ENCODE data around the gene CEACAM21. TPM values are rescaled to one million over a fixed set of nuclear protein-coding genes. Genes with fewer than 3 reads are reported as not detected.

The CEACAM21 gene
- total RNA-seq, 1 experiment from 2014 or later = 0.25 TPM

GRCh38 chr19:41555748-41556147 is 20.2 kb upstream of the CEACAM21 start:
- H3K9ac ChIP-seq (ENCODE audit: low read length) = no peak overlapping the region
- H3K4me1 ChIP-seq (ENCODE audit: control insufficient read depth in 1 of 2, insufficient read depth in 2 of 2, low read length in 2 of 2) = no peaks in the 10 kb centered on the region
- ChIA-PET RAD21 (ENCODE audit: low non-redundant PET in 1 of 2, low total read pairs in 2 of 2, uncharacterized antibody in 2 of 2, unreplicated experiment in 2 of 2) (no interaction called here), CTCF (interaction anchor here (1.8 kb wide), 1 partner anchor 15 kb away, joined by 9 read pairs; no protein-coding TSS in a partner anchor), POLR2A (no interaction called here)
- peaks cover 81% of the 10 kb centered on the region for H3K27me3 ChIP-seq (ENCODE audit: insufficient read depth, low read length)
- no TSS peak for BruUV-seq (replicated peaks)
- ATAC-seq (no peak), DNase-seq (ENCODE audit: low read depth, low spot score) (no peak)
- intact Hi-C loops (cut with micrococcal nuclease) = no loop called here
- H3K9me3 ChIP-seq (ENCODE audit: control insufficient read depth in 1 of 2, insufficient read depth in 1 of 2, low read depth in 1 of 2, low read length in 2 of 2) = no peaks in the 10 kb centered on the region
- no peak overlapping the region for H3K4me3 ChIP-seq (replicated peaks in 1 of 2; ENCODE audit: low read depth in 1 of 2, low read length in 2 of 2)
- H3K36me3 ChIP-seq (ENCODE audit: control insufficient read depth in 1 of 2, insufficient read depth in 2 of 2, low read length in 2 of 2) = no peaks in the 10 kb centered on the region
- no peaks in the 10 kb centered on the region for H3K9me2 ChIP-seq (ENCODE audit: insufficient read depth)
- no peak overlapping the region for H3K4me2 ChIP-seq (ENCODE audit: low read length)
- TF ChIP-seq ZBTB33 (IDR thresholded peaks at IDR 0.05; ENCODE audit: extremely low read depth, insufficient replicate concordance, low read length) (no peak), ZNF274 (IDR thresholded peaks at IDR 0.05; ENCODE audit: low read depth, low read length) (no peak)
- no peaks in the 10 kb centered on the region for H3K79me2 ChIP-seq (ENCODE audit: insufficient read depth, low read length)
- H4K20me1 ChIP-seq (ENCODE audit: insufficient read depth) = no peaks in the 10 kb centered on the region
- H3K27ac ChIP-seq (ENCODE audit: low read depth, low read length) = no peak overlapping the region
- H2AFZ ChIP-seq (ENCODE audit: low read depth, low read length, poor library complexity, severe bottlenecking) = no peak overlapping the region

GRCh38 chr19:41563854-41564514 is 12.0 kb upstream of the CEACAM21 start:
- Histone ChIP-seq H3K4me1 (ENCODE audit: control insufficient read depth in 1 of 2, insufficient read depth in 2 of 2, low read length in 2 of 2) (peaks cover 2 to 7% of the 10 kb centered on the region in 2 experiments; a peak in 1 of 4 replicates), H3K27me3 (ENCODE audit: insufficient read depth, low read length) (peaks cover 44% of the 10 kb centered on the region), H2AFZ (ENCODE audit: low read depth, low read length, poor library complexity, severe bottlenecking) (peak overlapping the region; percentile 70), H3K9me3 (ENCODE audit: control insufficient read depth in 1 of 2, insufficient read depth in 1 of 2, low read depth in 1 of 2, low read length in 2 of 2) (no peaks in the 10 kb centered on the region), H3K4me3 (replicated peaks in 1 of 2; ENCODE audit: low read depth in 1 of 2, low read length in 2 of 2) (no peak overlapping the region), H3K9me2 (ENCODE audit: insufficient read depth) (no peaks in the 10 kb centered on the region), H3K9ac (ENCODE audit: low read length) (no peak overlapping the region), H3K36me3 (ENCODE audit: control insufficient read depth in 1 of 2, insufficient read depth in 2 of 2, low read length in 2 of 2) (no peaks in the 10 kb centered on the region), H3K27ac (ENCODE audit: low read depth, low read length) (no peak overlapping the region), H3K4me2 (ENCODE audit: low read length) (peak overlapping the region; percentile 50), H3K79me2 (ENCODE audit: insufficient read depth, low read length) (no peaks in the 10 kb centered on the region), H4K20me1 (ENCODE audit: insufficient read depth) (no peaks in the 10 kb centered on the region)
- no peak; the same call in 1 of the 2 replicates for ATAC-seq
- DNase-seq (ENCODE audit: low read depth, low spot score) = no peak
- CTCF ChIA-PET = interaction anchor here (0.6 to 4.8 kb wide), 16 partner anchors 8 to 371 kb away, joined by 3 to 61 read pairs (median 6); partner anchors contain the start of genes B9D2, CYP2S1, DMAC2 and ERICH4
- BruUV-seq (replicated peaks) = no TSS peak
- intact Hi-C loops (cut with micrococcal nuclease) = loop anchor here (1.0 to 5.0 kb wide), 2 partner anchors 115 to 302 kb away; partner anchors contain the start of gene HNRNPUL1
- POLR2A ChIA-PET = interaction anchor here (0.9 to 1.2 kb wide), 3 partner anchors 9 to 901 kb away, joined by 3 to 5 read pairs (median 3); partner anchors contain the start of gene DMAC2
- RAD21 ChIA-PET (ENCODE audit: low non-redundant PET in 1 of 2, low total read pairs in 2 of 2, uncharacterized antibody in 2 of 2, unreplicated experiment in 2 of 2) = interaction anchor here (1.0 to 1.2 kb wide), 2 partner anchors 115 kb away, joined by 3 to 8 read pairs; no protein-coding TSS in a partner anchor
- no peak for TF ChIP-seq MAX (IDR thresholded peaks at IDR 0.05)
- no peak for TF ChIP-seq JUND (IDR thresholded peaks at IDR 0.05)
- TF ChIP-seq CBX3 (IDR thresholded peaks at IDR 0.05; ENCODE audit: low read depth) = no peak
- no peak for TF ChIP-seq SP1 (IDR thresholded peaks at IDR 0.05; ENCODE audit: low read depth)
- TF ChIP-seq CTCF (IDR thresholded peaks at IDR 0.05 in 2 of 3, conservative IDR thresholded peaks at IDR 0.05 in 1 of 3; ENCODE audit: borderline replicate concordance in 1 of 3, insufficient read depth in 1 of 3, low read depth in 2 of 3, low read length in 2 of 3) = no peak
- no peak for TF ChIP-seq ZFX (IDR thresholded peaks at IDR 0.05)
- TF ChIP-seq SIN3A (IDR thresholded peaks at IDR 0.05; ENCODE audit: low read depth) = no peak
- no peak for TF ChIP-seq ATF3 (IDR thresholded peaks at IDR 0.05)
- TF ChIP-seq YY1 (IDR thresholded peaks at IDR 0.05; ENCODE audit: extremely low read depth, insufficient replicate concordance, low read depth, low read length) = no peak
- TF ChIP-seq RAD21 (IDR thresholded peaks at IDR 0.05; ENCODE audit: low read depth) = no peak
- TF ChIP-seq POLR2AphosphoS5 (IDR thresholded peaks at IDR 0.05; ENCODE audit: low read depth, low read length) = no peak
